Ishikawa (cell line): ENCODE data around the gene STX1A.

Experiments used
- CEBPB ChIP-seq: IDR thresholded peaks from 2 replicates; pipeline ENCODE4 v1.6.1; 2012
- CREB1 ChIP-seq: IDR thresholded peaks from 2 replicates; pipeline ENCODE4 v1.6.1; 2012; ENCODE audit warnings: low read depth
- EGR1 ChIP-seq: IDR thresholded peaks from 2 replicates; pipeline ENCODE4 v1.6.1; 2012
- EP300 ChIP-seq: IDR thresholded peaks from 2 replicates; pipeline ENCODE4 v1.6.1; 2012; ENCODE audit warnings: borderline replicate concordance
- FOXM1 ChIP-seq: IDR thresholded peaks from 2 replicates; pipeline ENCODE4 v1.6.1; 2012; ENCODE audit warnings: low read depth, borderline replicate concordance
- MAX ChIP-seq: IDR thresholded peaks from 2 replicates; pipeline ENCODE4 v1.6.1; 2012
- NFIC ChIP-seq: IDR thresholded peaks from 2 replicates; pipeline ENCODE4 v1.6.1; 2012
- RAD21 ChIP-seq: IDR thresholded peaks from 2 replicates; pipeline ENCODE4 v1.6.1; 2012; ENCODE audit warnings: low read depth
- REST ChIP-seq: IDR thresholded peaks from 2 replicates; pipeline ENCODE4 v1.6.1; 2012; ENCODE audit warnings: low read depth, mild to moderate bottlenecking
- TAF1 ChIP-seq: IDR thresholded peaks from 2 replicates; pipeline ENCODE4 v1.6.1; 2012; ENCODE audit warnings: low read depth, mild to moderate bottlenecking
- TCF12 ChIP-seq: IDR thresholded peaks from 2 replicates; pipeline ENCODE4 v1.6.1; 2012; ENCODE audit warnings: low read depth
- TEAD4 ChIP-seq: IDR thresholded peaks from 2 replicates; pipeline ENCODE4 v1.6.1; 2012
- USF1 ChIP-seq: IDR thresholded peaks from 2 replicates; pipeline ENCODE4 v1.6.1; 2012
- YY1 ChIP-seq: IDR thresholded peaks from 2 replicates; pipeline ENCODE4 v1.6.1; 2012; ENCODE audit warnings: low read depth
- ZBTB7A ChIP-seq: IDR thresholded peaks from 2 replicates; pipeline ENCODE4 v1.6.1; 2012; ENCODE audit warnings: low read depth

The STX1A gene

GRCh38 chr7:73668886-73669230 is 50.6 kb downstream of the STX1A start:
- TF ChIP-seq FOXM1 (no peak), CEBPB (no peak), ZBTB7A (no peak), NFIC (no peak), MAX (no peak), TCF12 (no peak), EGR1 (no peak), TAF1 (no peak), REST (no peak), CREB1 (no peak), YY1 (no peak), EP300 (no peak), USF1 (no peak), TEAD4 (no peak), RAD21 (no peak)

- TF ChIP-seq ZBTB7A (peak; percentile 66; the same call in 1 of the 2 replicates), RAD21 (no peak), MAX (no peak), CREB1 (no peak)
Observed at GRCh38 chr7:73668103-73668885, 51.2 kb downstream of the STX1A start.

GRCh38 chr7:73667344-73668102 is 51.9 kb downstream of the STX1A start, which contains the start of gene VPS37D:
TSS of gene VPS37D (plus strand) at chr7:73667831. CDS start at chr7:73667959, 128 bp downstream.
- TF ChIP-seq EGR1 (no peak; the same call in 1 of the 2 replicates), CEBPB (no peak), USF1 (no peak), YY1 (no peak), CREB1 (no peak), NFIC (peak; percentile 60), MAX (peak; percentile 58), REST (no peak), RAD21 (peak; percentile 75), EP300 (no peak; the same call in 1 of the 2 replicates), ZBTB7A (no peak; the same call in 1 of the 2 replicates), TAF1 (no peak; the same call in 1 of the 2 replicates), TEAD4 (no peak; the same call in 1 of the 2 replicates), TCF12 (0 out of 2 replicates have a peak, but pooled peaks have one; percentile 18), FOXM1 (no peak)

GRCh38 chr7:73663033-73663432 is 56.4 kb downstream of the STX1A start:
- TF ChIP-seq EGR1 (no peak), TEAD4 (no peak), FOXM1 (no peak), RAD21 (no peak), YY1 (no peak), NFIC (no peak), CREB1 (no peak), CEBPB (no peak), EP300 (no peak), REST (no peak), TCF12 (no peak)
